Measurements from ENCODE around the gene BCAS4.

The BCAS4 gene

GRCh38 chr20:50823319-50823718 is 28.5 kb downstream of the BCAS4 start:
- no peak for DNase-seq

GRCh38 chr20:50824137-50824536 is 29.3 kb downstream of the BCAS4 start:
- DNase-seq: no peak

GRCh38 chr20:50826121-50826520 is 31.3 kb downstream of the BCAS4 start:
- DNase-seq: no peak

- DNase-seq: no peak
Observed at GRCh38 chr20:50828363-50829136, 33.7 kb downstream of the BCAS4 start.

- no peak for DNase-seq
Observed at GRCh38 chr20:50831622-50832021, 36.8 kb downstream of the BCAS4 start.

GRCh38 chr20:50834599-50835005 is 39.7 kb downstream of the BCAS4 start:
- no peak for DNase-seq

GRCh38 chr20:50837532-50838321 is 42.9 kb downstream of the BCAS4 start:
- DNase-seq: no peak

GRCh38 chr20:50838322-50838625 is 43.4 kb downstream of the BCAS4 start:
- DNase-seq: no peak

GRCh38 chr20:50838707-50839385 is 44.0 kb downstream of the BCAS4 start:
- DNase-seq: no peak

GRCh38 chr20:50842821-50843220 is 48.0 kb downstream of the BCAS4 start:
- DNase-seq: no peak

GRCh38 chr20:50843331-50844276 is 48.7 kb downstream of the BCAS4 start:
- no peak for DNase-seq

- DNase-seq: no peak
Observed at GRCh38 chr20:50844430-50845100, 49.7 kb downstream of the BCAS4 start.

- no peak for DNase-seq
Observed at GRCh38 chr20:50845566-50846215, 50.8 kb downstream of the BCAS4 start.

- DNase-seq: no peak
Observed at GRCh38 chr20:50848341-50848808, 53.5 kb downstream of the BCAS4 start.

- no peak for DNase-seq
Observed at GRCh38 chr20:50848846-50849673, 54.2 kb downstream of the BCAS4 start.

- DNase-seq: no peak
Observed at GRCh38 chr20:50850721-50851286, 55.9 kb downstream of the BCAS4 start.

GRCh38 chr20:50852085-50852484 is 57.2 kb downstream of the BCAS4 start:
- no peak for DNase-seq

GRCh38 chr20:50854506-50855249 is 59.8 kb downstream of the BCAS4 start:
- no peak for DNase-seq
